Loucy (cell line): Measurements from ENCODE around the gene RPP25L.

Experiments used
- EZH2phosphoT487 ChIP-seq: fragments of 200-600 bp; IDR thresholded peaks from 2 replicates; pipeline ENCODE4 v1.6.1; 2018; ENCODE audit warnings: antibody characterized with exemption, mild to moderate bottlenecking, moderate library complexity, borderline replicate concordance
- TF ChIP-seq, protein P1 (sequence below): fragments of 200-600 bp; sonication (generic); conservative IDR thresholded peaks from 2 replicates; pipeline ENCODE4 v1.5.1; 2014; ENCODE audit warnings: mild to moderate bottlenecking, antibody characterized with exemption, low read length

DNA sequence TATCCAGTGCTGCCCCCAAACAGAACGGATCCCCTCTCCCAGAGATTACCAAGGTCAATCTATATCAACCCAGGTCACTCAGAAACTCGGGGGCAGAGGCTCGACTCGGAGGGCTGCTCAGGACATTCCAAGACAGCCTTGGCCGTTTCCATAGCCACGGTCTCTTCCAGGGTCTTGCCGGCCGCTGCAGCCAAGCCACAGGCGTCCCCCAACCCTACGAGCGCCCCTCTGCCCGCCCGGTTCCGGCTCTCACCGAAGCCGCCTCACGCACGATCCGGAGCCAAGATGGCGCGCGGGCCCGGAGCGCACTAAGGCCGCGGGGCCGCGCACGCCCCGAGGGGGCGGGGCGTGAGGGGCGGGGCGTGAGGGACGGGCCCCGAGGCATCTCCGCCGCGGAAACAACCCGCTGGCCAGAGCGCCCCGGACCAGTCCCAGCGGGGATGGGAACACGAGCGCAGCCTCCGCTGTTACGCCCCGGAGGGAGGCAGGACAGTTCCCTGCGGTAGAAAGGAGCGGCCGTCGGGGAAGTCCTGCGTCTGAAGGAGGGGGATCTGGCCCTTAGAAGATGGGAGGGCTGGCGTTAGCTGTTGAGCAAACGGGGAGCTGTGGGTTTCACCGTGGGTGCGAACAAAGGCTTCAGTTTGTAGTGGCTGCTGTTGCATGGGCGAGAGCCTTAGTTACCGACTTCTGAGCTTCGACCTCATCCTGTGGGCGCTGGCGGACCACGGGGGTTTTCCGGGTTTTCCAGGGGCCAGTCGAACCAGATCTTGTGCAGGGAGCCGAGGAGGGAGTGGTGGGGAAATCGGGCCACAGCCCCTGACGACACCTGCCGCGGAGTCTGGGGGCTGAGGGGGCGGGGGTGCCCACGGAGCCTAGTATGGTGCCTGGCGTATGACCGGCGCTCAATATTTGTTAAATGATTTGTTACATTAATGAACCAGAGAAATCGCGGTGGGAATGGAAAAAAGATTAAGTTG, at the start of gene RPP25L:
- TF ChIP-seq, protein P1, sequence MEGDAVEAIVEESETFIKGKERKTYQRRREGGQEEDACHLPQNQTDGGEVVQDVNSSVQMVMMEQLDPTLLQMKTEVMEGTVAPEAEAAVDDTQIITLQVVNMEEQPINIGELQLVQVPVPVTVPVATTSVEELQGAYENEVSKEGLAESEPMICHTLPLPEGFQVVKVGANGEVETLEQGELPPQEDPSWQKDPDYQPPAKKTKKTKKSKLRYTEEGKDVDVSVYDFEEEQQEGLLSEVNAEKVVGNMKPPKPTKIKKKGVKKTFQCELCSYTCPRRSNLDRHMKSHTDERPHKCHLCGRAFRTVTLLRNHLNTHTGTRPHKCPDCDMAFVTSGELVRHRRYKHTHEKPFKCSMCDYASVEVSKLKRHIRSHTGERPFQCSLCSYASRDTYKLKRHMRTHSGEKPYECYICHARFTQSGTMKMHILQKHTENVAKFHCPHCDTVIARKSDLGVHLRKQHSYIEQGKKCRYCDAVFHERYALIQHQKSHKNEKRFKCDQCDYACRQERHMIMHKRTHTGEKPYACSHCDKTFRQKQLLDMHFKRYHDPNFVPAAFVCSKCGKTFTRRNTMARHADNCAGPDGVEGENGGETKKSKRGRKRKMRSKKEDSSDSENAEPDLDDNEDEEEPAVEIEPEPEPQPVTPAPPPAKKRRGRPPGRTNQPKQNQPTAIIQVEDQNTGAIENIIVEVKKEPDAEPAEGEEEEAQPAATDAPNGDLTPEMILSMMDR: no peak
- TF ChIP-seq EZH2phosphoT487: no peak
